Measurements from ENCODE around the gene LONRF3.

LONRF3 gene

DNA sequence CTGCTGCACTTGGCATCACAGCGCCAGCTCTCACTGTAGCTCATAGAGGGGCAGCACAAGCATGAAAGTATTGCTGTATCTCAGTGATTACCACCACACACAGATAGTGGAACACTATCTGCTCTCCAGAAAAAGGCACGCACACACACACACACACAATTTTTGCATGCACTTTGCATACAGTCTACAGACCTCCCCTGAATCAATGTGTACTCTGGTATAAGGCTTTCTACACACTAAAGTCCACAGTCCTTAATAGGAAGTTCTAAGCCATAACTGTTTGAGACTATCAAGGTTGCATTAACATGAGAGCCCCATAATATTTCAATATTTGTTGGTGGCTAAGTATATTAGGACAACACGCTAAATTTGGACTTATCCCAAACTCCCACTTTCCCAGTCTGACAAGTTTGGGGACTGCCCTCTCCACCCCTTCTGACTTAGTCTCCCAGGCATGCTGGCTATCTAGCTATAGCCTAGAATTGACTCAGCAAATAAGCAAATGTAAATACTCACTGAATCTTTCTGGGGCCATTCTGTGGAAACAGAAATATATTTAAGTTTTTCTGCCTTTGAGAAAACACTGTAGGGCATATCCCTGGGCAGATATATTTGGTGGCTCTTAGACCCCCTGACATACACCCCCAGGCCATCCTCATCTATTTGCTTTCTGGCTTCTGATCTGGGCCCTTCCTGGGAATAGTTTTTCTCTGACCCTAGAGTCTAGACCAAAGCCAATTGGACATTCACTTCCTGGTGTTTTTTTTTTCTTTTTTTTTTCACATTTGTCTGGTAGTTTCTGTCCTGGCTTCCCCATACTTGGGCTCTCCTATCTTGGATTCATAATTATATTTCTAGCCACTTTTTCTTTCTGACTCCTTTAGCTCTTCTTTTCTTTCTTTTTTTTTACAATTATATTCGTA is 62.0 kb downstream of the LONRF3 start:
- Histone ChIP-seq H3K4me2 (ENCODE audit: low read length) (no peak overlapping the region), H3K14ac (ENCODE audit: low read length) (no peak overlapping the region), H4K91ac (ENCODE audit: low read depth, low read length) (no peak overlapping the region), H2BK120ac (ENCODE audit: insufficient read depth, low read length, poor library complexity) (no peak overlapping the region), H3K36me3 (ENCODE audit: control insufficient read depth in 1 of 2, insufficient read depth in 2 of 2, low read length in 2 of 2) (no peaks in the 10 kb centered on the region), H3K4me3 (ENCODE audit: low read depth, low read length) (no peak overlapping the region), H3K4me1 (ENCODE audit: control insufficient read depth in 1 of 2, insufficient read depth in 2 of 2, low read length in 2 of 2) (no peaks in the 10 kb centered on the region), H3K27ac (ENCODE audit: low read depth, low read length) (no peak overlapping the region), H4K8ac (ENCODE audit: low read depth, low read length) (no peak overlapping the region), H3K18ac (ENCODE audit: low read length) (no peak overlapping the region), H2AK5ac (ENCODE audit: low read length) (no peak overlapping the region), H3K79me1 (ENCODE audit: low read length) (no peaks in the 10 kb centered on the region), H3K27me3 (ENCODE audit: insufficient read depth, low read length) (no peaks in the 10 kb centered on the region), H3K9ac (ENCODE audit: low read length) (no peak overlapping the region), H4K12ac (ENCODE audit: low read depth, low read length) (no peak overlapping the region), H3K4ac (ENCODE audit: low read depth, low read length) (no peak overlapping the region), H2BK5ac (ENCODE audit: low read depth, low read length, poor library complexity) (no peak overlapping the region), H2AFZ (ENCODE audit: insufficient read depth, low read length, poor library complexity) (no peak overlapping the region), H3K23ac (ENCODE audit: low read length) (no peak overlapping the region), H3K79me2 (ENCODE audit: control insufficient read depth, insufficient read depth, low read length, poor library complexity) (no peaks in the 10 kb centered on the region), H2BK12ac (ENCODE audit: low read length) (no peak overlapping the region), H3K9me3 (ENCODE audit: insufficient read depth, low read depth, low read length) (no peaks in the 10 kb centered on the region)
- DNase-seq, result peak in 1 of 2 donors; percentile 23
- no CpG with 5 or more reads among the region's 4 CpGs for WGBS (ENCODE audit: extremely low coverage, insufficient coverage, insufficient read length)

DNA sequence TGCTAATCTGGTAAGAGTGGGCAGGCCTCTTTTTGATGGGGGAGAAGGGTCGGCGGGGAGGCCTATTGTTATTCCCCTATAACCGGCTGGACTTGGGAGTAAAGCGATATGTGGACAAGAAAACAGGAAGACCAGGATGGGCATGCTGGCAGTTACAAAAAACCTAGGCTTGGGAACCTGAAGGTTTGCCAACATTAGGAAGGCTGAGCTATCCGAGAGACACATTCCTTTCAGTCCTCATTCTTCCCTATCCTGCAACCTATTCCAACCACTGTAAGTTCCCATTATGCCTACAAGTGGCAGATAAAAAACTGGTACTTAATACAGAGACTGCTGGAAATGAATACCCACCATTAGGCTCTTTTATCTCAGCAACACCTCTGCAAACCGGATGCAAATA is 66.0 kb downstream of the LONRF3 start:
- Histone ChIP-seq H2AFZ (ENCODE audit: insufficient read depth, low read length, poor library complexity) (no peak overlapping the region), H3K14ac (ENCODE audit: low read length) (no peak overlapping the region), H2BK5ac (ENCODE audit: low read depth, low read length, poor library complexity) (no peak overlapping the region), H4K8ac (ENCODE audit: low read depth, low read length) (no peak overlapping the region), H3K4ac (ENCODE audit: low read depth, low read length) (no peak overlapping the region), H3K79me2 (ENCODE audit: control insufficient read depth, insufficient read depth, low read length, poor library complexity) (no peaks in the 10 kb centered on the region), H2AK5ac (ENCODE audit: low read length) (no peak overlapping the region), H2BK12ac (ENCODE audit: low read length) (no peak overlapping the region), H3K23ac (ENCODE audit: low read length) (no peak overlapping the region), H3K4me3 (ENCODE audit: low read depth, low read length) (no peak overlapping the region), H3K27ac (ENCODE audit: low read depth, low read length) (no peak overlapping the region), H3K36me3 (ENCODE audit: control insufficient read depth in 1 of 2, insufficient read depth in 2 of 2, low read length in 2 of 2) (no peaks in the 10 kb centered on the region), H3K9me3 (ENCODE audit: insufficient read depth, low read depth, low read length) (no peaks in the 10 kb centered on the region), H3K9ac (ENCODE audit: low read length) (no peak overlapping the region), H3K4me2 (ENCODE audit: low read length) (no peak overlapping the region), H3K79me1 (ENCODE audit: low read length) (no peaks in the 10 kb centered on the region), H4K91ac (ENCODE audit: low read depth, low read length) (no peak overlapping the region), H2BK120ac (ENCODE audit: insufficient read depth, low read length, poor library complexity) (no peak overlapping the region), H3K18ac (ENCODE audit: low read length) (no peak overlapping the region), H4K12ac (ENCODE audit: low read depth, low read length) (no peak overlapping the region), H3K27me3 (ENCODE audit: insufficient read depth, low read length) (no peaks in the 10 kb centered on the region), H3K4me1 (ENCODE audit: control insufficient read depth in 1 of 2, insufficient read depth in 2 of 2, low read length in 2 of 2) (no peaks in the 10 kb centered on the region)
- no CpG with 5 or more reads among the region's 6 CpGs for WGBS (ENCODE audit: extremely low coverage, insufficient coverage, insufficient read length)
- no peak for DNase-seq

DNA sequence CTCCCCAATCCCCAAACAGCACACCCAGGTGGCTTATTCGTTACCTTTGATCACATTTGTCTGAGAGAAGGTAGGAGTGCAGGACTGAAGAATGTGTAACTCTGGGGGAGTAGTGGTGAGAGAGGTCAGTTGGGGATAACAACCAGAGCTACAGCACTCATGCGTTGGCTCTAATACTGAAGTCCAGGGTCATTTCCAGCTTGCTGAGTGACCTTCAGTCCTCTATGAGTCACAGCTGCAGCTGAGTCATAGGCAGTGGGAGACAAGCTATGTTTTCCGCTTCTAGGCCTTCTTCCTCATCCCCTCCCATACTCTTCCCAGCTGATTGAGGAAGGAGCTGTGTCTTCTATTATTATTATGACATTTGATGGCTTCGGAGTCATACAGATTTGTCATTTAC is 66.8 kb downstream of the LONRF3 start:
- Histone ChIP-seq H3K4ac (ENCODE audit: low read depth, low read length) (no peak overlapping the region), H3K4me2 (ENCODE audit: low read length) (no peak overlapping the region), H3K14ac (ENCODE audit: low read length) (no peak overlapping the region), H2BK12ac (ENCODE audit: low read length) (no peak overlapping the region), H2AFZ (ENCODE audit: insufficient read depth, low read length, poor library complexity) (no peak overlapping the region), H2BK5ac (ENCODE audit: low read depth, low read length, poor library complexity) (no peak overlapping the region), H3K27ac (ENCODE audit: low read depth, low read length) (no peak overlapping the region), H3K9me3 (ENCODE audit: insufficient read depth, low read depth, low read length) (no peaks in the 10 kb centered on the region), H2AK5ac (ENCODE audit: low read length) (no peak overlapping the region), H2BK120ac (ENCODE audit: insufficient read depth, low read length, poor library complexity) (no peak overlapping the region), H3K79me2 (ENCODE audit: control insufficient read depth, insufficient read depth, low read length, poor library complexity) (no peaks in the 10 kb centered on the region), H4K91ac (ENCODE audit: low read depth, low read length) (no peak overlapping the region), H3K79me1 (ENCODE audit: low read length) (no peaks in the 10 kb centered on the region), H3K4me1 (ENCODE audit: control insufficient read depth in 1 of 2, insufficient read depth in 2 of 2, low read length in 2 of 2) (no peaks in the 10 kb centered on the region), H4K8ac (ENCODE audit: low read depth, low read length) (no peak overlapping the region), H3K4me3 (ENCODE audit: low read depth, low read length) (no peak overlapping the region), H3K9ac (ENCODE audit: low read length) (no peak overlapping the region), H3K23ac (ENCODE audit: low read length) (no peak overlapping the region), H3K18ac (ENCODE audit: low read length) (no peak overlapping the region), H3K27me3 (ENCODE audit: insufficient read depth, low read length) (no peaks in the 10 kb centered on the region), H3K36me3 (ENCODE audit: control insufficient read depth in 1 of 2, insufficient read depth in 2 of 2, low read length in 2 of 2) (no peaks in the 10 kb centered on the region), H4K12ac (ENCODE audit: low read depth, low read length) (no peak overlapping the region)
- DNase-seq, result peak in 1 of 2 donors; percentile 59
- no CpG with 5 or more reads among the region's 4 CpGs for WGBS (ENCODE audit: extremely low coverage, insufficient coverage, insufficient read length)

- Histone ChIP-seq H3K79me2 (ENCODE audit: control insufficient read depth, insufficient read depth, low read length, poor library complexity) (no peaks in the 10 kb centered on the region), H3K23ac (ENCODE audit: low read length) (no peak overlapping the region), H3K79me1 (ENCODE audit: low read length) (no peaks in the 10 kb centered on the region), H4K8ac (ENCODE audit: low read depth, low read length) (no peak overlapping the region), H2BK12ac (ENCODE audit: low read length) (no peak overlapping the region), H3K36me3 (ENCODE audit: control insufficient read depth in 1 of 2, insufficient read depth in 2 of 2, low read length in 2 of 2) (no peaks in the 10 kb centered on the region), H2BK120ac (ENCODE audit: insufficient read depth, low read length, poor library complexity) (no peak overlapping the region), H3K4me3 (ENCODE audit: low read depth, low read length) (no peak overlapping the region), H3K4me1 (ENCODE audit: control insufficient read depth in 1 of 2, insufficient read depth in 2 of 2, low read length in 2 of 2) (no peaks in the 10 kb centered on the region), H3K18ac (ENCODE audit: low read length) (no peak overlapping the region), H3K27ac (ENCODE audit: low read depth, low read length) (no peak overlapping the region), H2AFZ (ENCODE audit: insufficient read depth, low read length, poor library complexity) (no peak overlapping the region), H3K9me3 (ENCODE audit: insufficient read depth, low read depth, low read length) (no peaks in the 10 kb centered on the region), H4K91ac (ENCODE audit: low read depth, low read length) (no peak overlapping the region), H2AK5ac (ENCODE audit: low read length) (no peak overlapping the region), H3K27me3 (ENCODE audit: insufficient read depth, low read length) (no peaks in the 10 kb centered on the region), H4K12ac (ENCODE audit: low read depth, low read length) (no peak overlapping the region), H3K4me2 (ENCODE audit: low read length) (no peak overlapping the region), H3K9ac (ENCODE audit: low read length) (no peak overlapping the region), H3K4ac (ENCODE audit: low read depth, low read length) (no peak overlapping the region), H2BK5ac (ENCODE audit: low read depth, low read length, poor library complexity) (no peak overlapping the region), H3K14ac (ENCODE audit: low read length) (no peak overlapping the region)
- DNase-seq, result no peak
- WGBS (ENCODE audit: extremely low coverage, insufficient coverage, insufficient read length), result no CpG with 5 or more reads among the region's 3 CpGs
Measured at GRCh38 chrX:119042040-119042439, 67.6 kb downstream of the LONRF3 start.

Measured in trophoblast cell (in vitro differentiated cells and primary cell).